Stimulated activated naive CD4-positive, alpha-beta T cell (primary cell): ENCODE results near the gene PLXNB2.

ENCODE experiments used
- DNase-seq, 6 experiments: peaks; one replicate each; lab custom pipeline; 2025; lab: John Stamatoyannopoulos, UW

Gene PLXNB2

DNA sequence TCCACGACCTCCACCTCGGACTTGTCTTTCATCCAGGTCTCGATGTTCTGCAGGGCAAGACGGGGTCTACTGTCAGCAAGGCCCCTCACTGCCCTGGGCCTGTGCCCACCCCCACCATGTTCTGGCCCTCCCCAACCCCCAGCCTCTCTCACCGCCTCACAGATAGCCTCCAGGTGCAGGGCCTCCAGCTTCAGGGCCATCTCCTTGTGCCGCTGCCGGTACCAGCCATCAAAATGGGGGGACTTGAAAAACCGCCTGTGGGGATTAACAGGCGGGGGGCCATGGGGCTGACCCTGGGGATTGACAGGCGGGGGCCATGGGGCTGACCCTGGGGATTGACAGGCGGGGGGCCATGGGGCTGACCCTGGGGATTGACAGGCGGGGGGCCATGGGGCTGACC lies 4.9 kb upstream of the PLXNB2 start:
- no peak for DNase-seq

DNA sequence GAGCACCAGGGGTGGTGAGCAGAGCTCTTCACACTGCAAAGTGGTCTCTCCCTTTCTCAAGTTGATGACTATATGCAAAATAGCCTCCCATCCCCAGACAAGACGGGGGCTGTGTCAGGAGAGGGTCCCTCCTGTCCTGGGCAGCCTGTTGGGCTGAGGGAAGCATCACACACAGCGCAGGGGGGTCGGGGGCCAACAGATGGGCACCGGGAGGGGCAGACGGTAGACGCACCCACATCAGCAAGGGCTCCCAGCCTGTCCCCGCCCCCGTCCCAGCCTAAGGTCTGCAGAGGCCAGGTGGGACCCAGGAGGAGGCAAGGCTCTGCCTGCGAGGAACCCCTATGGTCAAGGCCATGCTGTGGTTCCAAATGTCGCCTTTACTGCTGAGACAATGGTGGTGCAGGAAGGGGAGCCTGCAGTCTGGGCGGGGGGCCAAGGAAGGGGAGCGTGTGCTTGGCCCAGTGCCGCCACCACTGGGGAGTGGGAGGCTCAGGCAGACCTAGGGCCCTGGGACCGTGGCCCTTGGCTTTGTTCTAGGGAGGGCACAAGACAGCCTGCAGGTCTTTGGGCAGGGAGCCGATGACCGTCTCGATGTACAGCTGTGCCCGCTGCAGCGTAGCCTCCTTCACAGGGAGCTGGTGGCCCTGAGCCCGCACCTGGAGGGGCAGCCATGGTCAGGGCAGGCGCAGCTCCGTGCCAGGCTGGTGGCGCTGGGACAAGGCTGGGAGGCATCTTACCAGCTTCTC lies 4.3 kb upstream of the PLXNB2 start:
- no peak for DNase-seq

GRCh38 chr22:50310949-50311444 lies 3.6 kb upstream of the PLXNB2 start:
- DNase-seq, result no peak

- DNase-seq, result no peak
These were observed 2.7 kb upstream of the PLXNB2 start for GRCh38 chr22:50310031-50310722.

DNA sequence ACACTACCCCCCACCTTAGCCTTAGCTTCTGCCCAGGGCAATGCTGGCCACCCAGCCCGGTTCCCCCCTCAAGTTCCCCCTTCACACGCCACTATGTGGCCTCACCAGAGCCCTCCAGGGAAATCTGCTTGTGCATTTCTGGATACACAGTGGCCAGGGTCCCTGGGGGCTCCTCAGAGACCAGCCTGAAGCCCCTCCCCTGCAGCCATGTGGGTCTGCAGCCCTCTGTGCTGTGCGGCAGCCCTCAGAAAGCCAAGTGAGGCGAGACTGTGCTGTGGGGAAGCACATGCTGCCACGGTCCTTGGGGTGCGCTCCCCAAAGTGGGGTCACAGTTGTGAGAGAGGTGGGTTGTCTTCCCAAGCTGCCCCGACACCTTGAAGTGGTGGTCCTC lies 2.1 kb upstream of the PLXNB2 start:
- no peak for DNase-seq

DNA sequence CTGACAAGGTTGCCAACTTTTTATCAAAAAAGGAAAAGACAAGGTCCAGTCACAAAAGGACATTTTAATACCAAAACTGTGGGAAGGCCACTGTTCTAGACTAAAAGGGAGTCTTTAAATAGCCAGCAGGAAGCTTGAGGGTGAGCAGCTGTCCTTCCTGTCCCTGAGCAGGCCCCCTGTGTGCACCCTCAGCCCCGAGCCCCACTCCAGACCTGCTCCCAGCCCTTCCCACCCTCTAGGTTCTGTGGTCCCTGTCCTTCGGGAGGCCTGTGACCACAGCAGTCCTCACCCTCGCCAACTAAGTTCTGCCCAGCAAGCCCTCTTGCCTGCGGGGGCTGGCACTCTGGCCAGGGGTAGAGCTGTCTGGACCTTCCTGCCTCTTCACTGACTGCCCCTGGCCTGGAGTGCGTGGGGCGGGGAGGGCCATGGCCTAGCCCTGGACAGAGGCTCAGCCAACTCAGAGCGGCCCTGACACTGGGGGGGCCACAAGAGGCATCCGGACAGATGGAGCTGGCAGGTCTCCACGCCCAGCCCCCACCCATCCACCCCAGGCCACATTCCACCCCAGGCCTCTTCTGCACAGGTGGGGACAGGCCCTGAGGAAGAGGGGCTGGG lies 1.6 kb upstream of the PLXNB2 start:
- no peak for DNase-seq

DNA sequence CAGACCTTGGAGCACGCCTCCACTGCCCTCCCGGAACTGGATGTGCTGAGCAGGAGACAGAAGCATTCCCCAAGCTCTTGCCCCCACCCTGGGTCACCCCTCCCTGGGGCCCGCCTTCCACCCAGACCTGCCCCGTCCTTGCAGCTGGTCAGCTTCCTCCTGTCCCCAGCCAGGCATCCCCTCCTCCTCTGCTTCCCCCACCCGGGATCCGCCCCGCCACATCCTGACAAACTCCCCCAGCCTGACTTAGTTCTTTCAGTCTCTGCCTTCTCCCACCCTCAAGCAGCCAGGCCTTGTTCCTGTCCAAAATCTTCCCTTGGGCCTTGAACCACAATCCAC lies 1.1 kb upstream of the PLXNB2 start:
- no peak for DNase-seq

- DNase-seq, result no peak
These were observed 597 bp upstream of the PLXNB2 start for GRCh38 chr22:50307890-50308596.

DNA sequence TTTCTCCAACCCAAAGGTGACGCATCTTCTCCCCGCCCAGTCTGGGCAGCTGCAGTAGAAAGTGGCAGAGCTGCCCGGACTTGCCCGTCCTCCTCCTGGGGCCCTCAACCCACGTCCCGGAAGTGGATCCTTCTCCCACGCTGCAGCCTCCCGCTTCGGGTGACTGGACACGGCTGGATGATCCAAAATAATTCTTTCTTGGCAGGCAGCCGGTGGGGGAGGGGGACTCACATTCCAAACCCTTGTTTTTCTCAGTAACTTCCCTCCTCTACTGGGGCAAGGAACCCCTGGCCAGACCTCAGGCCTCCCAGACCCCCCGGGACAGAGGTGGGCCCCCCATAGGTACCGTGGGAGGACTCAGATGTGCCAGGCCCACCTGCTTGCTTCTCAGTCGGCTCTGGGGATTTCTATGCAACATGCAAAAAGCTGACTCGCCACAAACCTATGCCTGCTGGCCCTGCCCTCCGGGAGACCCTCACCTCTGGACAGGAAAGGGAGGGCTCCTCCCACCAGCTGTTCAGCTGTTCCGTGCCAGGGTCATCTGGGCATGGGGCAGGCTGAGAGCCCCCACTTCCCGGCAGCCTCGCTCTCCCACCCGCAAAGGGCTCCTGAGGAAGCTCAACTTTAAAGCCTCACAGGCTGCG lies 1.4 kb downstream of the PLXNB2 start:
- DNase-seq, result no peak

DNA sequence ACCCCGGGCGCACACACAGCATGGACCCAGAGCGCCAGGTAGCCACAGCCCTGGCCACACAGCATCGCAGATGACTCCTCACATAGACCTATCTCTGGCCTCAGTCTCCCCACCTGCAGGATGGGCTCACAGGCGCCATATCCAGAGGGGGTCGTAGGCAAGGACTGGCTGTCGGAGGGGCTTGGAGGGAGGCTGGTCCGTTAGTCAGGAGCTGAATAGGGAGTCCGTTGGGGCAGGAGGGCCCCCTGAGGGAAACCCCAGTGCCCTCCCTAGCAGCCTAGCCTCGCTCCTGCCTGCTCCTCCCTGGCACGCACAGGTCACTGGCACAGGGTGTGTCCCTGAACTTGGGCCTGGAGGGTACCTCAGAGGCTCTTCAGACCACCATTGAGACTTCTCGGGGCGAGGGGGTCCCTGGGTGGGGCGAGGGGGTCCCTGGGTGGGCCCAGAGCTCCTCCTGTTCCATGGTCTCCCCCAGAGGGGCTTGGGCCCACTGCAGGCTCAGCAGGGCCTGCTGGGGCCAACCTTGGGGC lies 2.0 kb downstream of the PLXNB2 start:
- DNase-seq, result no peak

DNA sequence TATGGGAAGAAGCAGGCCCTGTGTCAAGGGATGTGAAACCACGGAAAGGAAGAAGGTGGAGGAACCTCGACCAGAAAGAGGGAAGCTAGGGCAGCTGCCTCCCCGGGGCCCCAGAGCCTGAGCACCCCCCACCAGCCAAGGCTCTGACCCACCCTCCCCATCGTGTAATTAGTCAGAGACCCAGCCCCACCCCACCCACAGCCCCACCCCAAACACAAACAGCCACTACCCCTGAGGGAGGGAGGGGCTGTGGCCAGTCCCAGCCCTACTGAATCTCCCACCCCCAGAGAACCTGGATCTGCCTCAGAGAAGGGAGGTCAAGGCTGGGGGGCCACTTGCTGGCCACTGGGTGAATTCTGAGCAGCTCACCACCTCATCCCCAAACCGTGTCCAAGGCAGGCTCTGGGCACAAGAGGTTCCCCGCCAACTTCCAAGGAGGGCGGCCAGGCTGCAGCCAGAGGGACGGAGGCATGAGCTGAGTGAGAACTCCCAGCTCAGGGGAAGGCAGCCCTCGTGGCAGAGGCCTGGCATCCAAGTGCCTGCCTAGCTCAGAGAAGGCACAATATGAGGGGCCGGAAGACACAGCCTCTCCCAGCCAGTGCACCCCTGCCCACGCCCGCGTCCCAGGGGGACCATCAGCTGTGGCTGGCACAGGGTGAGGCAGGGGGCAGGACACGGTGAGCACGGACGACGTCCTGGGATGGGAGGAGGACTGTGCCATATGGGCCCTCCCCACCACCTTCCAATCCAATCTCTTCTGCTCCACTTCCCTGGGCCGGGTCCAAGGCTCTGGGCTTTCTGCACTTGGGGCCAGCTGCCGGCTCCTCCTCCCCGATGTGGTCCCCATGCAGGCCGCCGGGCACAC lies 2.7 kb downstream of the PLXNB2 start:
- no peak for DNase-seq

GRCh38 chr22:50303848-50304527 lies 3.5 kb downstream of the PLXNB2 start:
- no peak for DNase-seq

GRCh38 chr22:50303515-50303847 lies 4.0 kb downstream of the PLXNB2 start:
- no peak for DNase-seq

GRCh38 chr22:50302564-50302963 lies 4.9 kb downstream of the PLXNB2 start:
- DNase-seq, result no peak

DNA sequence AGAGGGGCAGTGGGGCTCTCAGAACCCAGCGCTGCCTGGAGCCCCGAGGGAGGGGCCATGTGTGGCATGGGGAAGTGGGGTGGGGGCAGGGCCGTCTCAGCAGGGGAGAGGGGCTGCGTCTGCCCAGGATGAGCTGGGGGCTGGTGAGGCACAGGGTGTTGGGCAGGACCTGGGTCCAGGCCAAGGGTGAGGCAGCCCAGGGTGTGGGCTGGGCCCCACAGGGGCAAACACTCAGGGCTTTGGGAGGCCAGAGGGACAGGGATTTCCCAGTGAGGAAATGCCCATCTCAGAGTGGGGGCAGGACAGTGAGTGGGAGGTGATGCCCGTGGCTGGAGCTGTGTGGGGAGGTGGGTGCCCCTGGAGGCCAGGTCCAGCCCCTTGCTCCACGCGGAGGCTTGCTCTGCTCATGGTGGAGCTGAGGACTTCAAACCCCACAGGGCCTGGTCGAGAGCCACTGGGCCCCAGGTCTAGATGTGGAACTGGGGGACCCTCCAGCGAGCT lies 5.4 kb downstream of the PLXNB2 start:
- DNase-seq, result no peak

- DNase-seq, result no peak
These were observed 5.9 kb downstream of the PLXNB2 start for GRCh38 chr22:50301581-50301991.

DNA sequence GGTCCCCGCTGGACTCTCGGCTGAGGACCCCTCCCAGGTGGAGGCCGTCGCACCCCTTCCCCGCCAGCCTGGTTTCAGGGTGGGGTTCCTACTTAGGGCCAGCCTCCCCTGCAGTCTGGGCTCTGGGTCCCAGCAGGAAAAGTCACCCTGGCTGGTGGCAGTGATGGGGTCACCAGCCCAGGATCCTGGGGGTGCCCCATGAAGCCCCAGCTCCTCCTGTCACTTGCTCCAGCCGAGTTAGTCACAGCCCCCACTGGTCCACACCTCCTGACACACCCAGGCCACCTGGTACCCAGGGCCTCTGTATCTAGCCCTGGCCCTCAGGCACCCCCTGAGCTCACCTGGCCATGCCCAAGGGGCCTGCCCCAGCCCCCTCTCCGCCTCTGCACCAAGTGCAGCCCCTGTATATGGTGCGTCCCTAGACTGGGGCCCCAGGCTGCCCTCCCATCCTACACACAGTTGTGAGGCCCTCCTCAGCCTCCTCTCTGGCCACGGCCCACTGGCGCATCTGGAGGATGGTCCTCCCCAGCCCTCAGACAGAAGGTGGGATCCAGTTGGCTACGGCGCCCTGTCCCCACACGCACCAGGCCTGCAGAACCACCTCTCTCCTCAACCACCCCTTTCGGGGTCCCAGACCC lies 6.7 kb downstream of the PLXNB2 start:
- DNase-seq, result no peak

DNA sequence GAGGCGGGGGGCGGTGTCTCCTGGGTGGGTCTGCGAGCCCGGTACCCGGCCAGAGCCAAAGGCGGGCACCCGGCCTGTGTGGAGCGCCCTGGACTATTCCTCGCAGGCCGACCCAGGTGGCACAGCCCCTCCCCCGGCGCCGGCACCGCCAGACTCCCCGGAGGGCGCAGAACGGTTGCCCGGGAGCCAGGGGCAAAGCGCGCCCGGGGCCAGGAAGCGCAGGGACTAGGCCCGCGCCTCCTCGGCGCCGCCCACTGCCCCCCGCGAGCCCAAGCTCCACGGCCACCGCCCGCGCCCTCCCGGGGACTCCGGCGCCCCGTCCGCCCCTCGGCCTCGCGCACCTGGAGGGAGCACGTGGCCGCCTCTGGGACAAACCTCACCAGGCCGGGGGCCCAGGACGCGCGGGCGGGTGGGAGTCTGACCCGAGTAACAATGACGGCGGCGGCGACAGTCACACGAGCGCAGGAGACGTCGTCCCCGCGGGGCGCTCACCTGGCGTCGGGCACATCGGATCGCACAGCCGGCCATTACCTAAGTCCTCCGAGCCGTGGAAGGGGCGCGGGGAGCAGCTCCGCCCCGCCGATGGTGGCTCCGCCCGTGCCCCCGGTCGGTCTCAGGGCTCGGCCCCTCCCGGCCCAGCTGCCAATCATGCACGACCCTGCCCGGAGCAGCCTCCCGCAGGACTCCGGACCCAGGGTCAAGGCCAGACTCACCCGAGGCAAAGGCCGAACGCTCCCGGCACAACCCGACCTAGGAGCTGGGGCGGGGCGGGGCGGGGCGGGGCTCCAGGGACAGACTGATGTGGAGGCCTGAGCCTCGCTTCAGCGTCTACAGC lies 7.4 kb downstream of the PLXNB2 start:
- no peak for DNase-seq
